ENCODE data around the gene DACT2. TPM values are rescaled to one million over a fixed set of nuclear protein-coding genes. Genes with fewer than 3 reads are reported as not detected.

DACT2 gene
- total and polyA plus RNA-seq, 2 of the 8 experiments (the other 6 are each of a cell fraction or from before 2014, with no cell fraction given): 2.9 to 3.1 TPM

DNA sequence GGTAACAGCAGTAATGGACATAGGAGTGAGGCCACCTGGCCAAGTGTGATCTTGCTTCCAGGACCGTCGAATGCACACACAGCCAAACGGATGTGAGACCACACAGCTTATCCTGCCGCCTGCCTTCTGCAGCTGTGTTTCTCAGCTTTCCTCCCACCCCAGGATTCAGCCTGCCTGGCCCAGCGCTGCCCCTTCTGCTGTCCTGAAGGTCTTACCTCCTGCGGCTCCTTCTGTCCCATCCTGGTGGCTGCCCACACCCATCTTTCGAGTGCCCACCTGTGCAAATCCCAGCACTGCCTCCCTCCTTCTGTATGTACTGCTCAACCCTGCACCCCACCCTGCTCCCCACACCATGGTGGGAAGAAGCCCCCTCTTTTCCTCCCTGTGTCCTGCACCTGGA lies 49.4 kb upstream of the DACT2 start:
- H4K91ac ChIP-seq (replicated peaks; ENCODE audit: insufficient read length, low read length): no peak overlapping the region
- no peak overlapping the region for H2AFZ ChIP-seq (ENCODE audit: low read length)
- H3K56ac ChIP-seq (replicated peaks; ENCODE audit: insufficient read length, low read depth, low read length): no peak overlapping the region
- CTCF ChIA-PET (ENCODE audit: partially characterized antibody): interaction anchor here (0.7 to 3.9 kb wide), 10 partner anchors 14 to 517 kb away, joined by 3 to 14 read pairs (median 3); no protein-coding TSS in a partner anchor
- H2BK12ac ChIP-seq (ENCODE audit: low read depth, low read length): no peak overlapping the region
- H3K36me3 ChIP-seq (ENCODE audit: control insufficient read depth in 2 of 4, insufficient read depth in 4 of 4, low read length in 3 of 4): no peaks in the 10 kb centered on the region
- no peak overlapping the region for H2BK15ac ChIP-seq (ENCODE audit: low read length)
- 95% methylated on average over 7 of the region's 7 CpGs; no CpG with 5 or more reads in 1 of the 2 experiments for WGBS, 2 experiments (ENCODE audit: extremely low coverage in 1 of 2, insufficient coverage in 1 of 2, insufficient read length in 1 of 2, insufficient replicate concordance in 2 of 2, low coverage in 1 of 2, low lambda C conversion rate in 2 of 2, missing lambda C conversion rate in 1 of 2)
- H3K14ac ChIP-seq (ENCODE audit: insufficient read length): no peak overlapping the region
- no peaks in the 10 kb centered on the region for H3K27me3 ChIP-seq (replicated peaks in 1 of 4; ENCODE audit: control insufficient read depth in 3 of 4, extremely low read depth in 1 of 4, insufficient read depth in 3 of 4, low read length in 3 of 4)
- no peaks in the 10 kb centered on the region for H3K23me2 ChIP-seq (ENCODE audit: low read depth, low read length)
- H3K79me2 ChIP-seq (ENCODE audit: control insufficient read depth in 1 of 2, insufficient read depth in 2 of 2, low read length in 2 of 2): no peaks in the 10 kb centered on the region
- no peak overlapping the region for H3K4me2 ChIP-seq (ENCODE audit: insufficient read depth in 1 of 2, low read depth in 2 of 2, low read length in 2 of 2)
- FAIRE-seq (no peak), DNase-seq (ENCODE audit: low read depth in 1 of 2, low spot score in 2 of 2) (no peak)
- no peaks in the 10 kb centered on the region for H3K79me1 ChIP-seq (ENCODE audit: low read depth, low read length)
- H4K8ac ChIP-seq (ENCODE audit: extremely low read depth, insufficient read depth, low read length): no peak overlapping the region
- no peak overlapping the region for H2AK5ac ChIP-seq (ENCODE audit: low read depth, low read length)
- no peak overlapping the region for H2BK20ac ChIP-seq (ENCODE audit: low read length)
- no peak overlapping the region for H2BK120ac ChIP-seq (replicated peaks; ENCODE audit: low read depth, low read length)
- no peak overlapping the region for H3K18ac ChIP-seq (ENCODE audit: extremely low read depth, low read length)
- POLR2A ChIA-PET (ENCODE audit: partially characterized antibody): no interaction called here
- H3K4me1 ChIP-seq (replicated peaks in 1 of 4; ENCODE audit: control insufficient read depth in 3 of 4, insufficient read depth in 4 of 4, low read length in 3 of 4): no peaks in the 10 kb centered on the region; a peak in 4 of 7 replicates
- no peak overlapping the region for H3K4ac ChIP-seq (replicated peaks; ENCODE audit: insufficient read length, low read depth, low read length)
- H3K9me3 ChIP-seq (ENCODE audit: insufficient read depth in 2 of 2, low read depth in 1 of 2, low read length in 1 of 2): no peaks in the 10 kb centered on the region
- TF ChIP-seq CTBP2 (IDR thresholded peaks at IDR 0.05; ENCODE audit: borderline replicate concordance, insufficient read depth, insufficient read length, low read length) (no peak), ASH2L (IDR thresholded peaks at IDR 0.05; ENCODE audit: low read length) (no peak), RNF2 (IDR thresholded peaks at IDR 0.05; ENCODE audit: borderline replicate concordance, low read depth, low read length, missing control alignments, poor library complexity, severe bottlenecking) (no peak), EZH2 (IDR thresholded peaks at IDR 0.05; ENCODE audit: low read depth, low read length, severe bottlenecking) (no peak), EP300 (IDR thresholded peaks at IDR 0.05; ENCODE audit: borderline replicate concordance in 1 of 2, low read depth in 2 of 2, low read length in 2 of 2) (no peak), RFX5 (IDR thresholded peaks at IDR 0.05; ENCODE audit: borderline replicate concordance, low read depth, low read length) (no peak), SAP30 (IDR thresholded peaks at IDR 0.05; ENCODE audit: insufficient read depth, insufficient replicate concordance, low read length) (no peak), PHF8 (conservative IDR thresholded peaks at IDR 0.05; ENCODE audit: low read depth, low read length) (no peak), SIN3A (conservative IDR thresholded peaks at IDR 0.05 in 1 of 2, IDR thresholded peaks at IDR 0.05 in 1 of 2; ENCODE audit: low read depth in 1 of 2, low read length in 2 of 2) (no peak), SIX5 (IDR thresholded peaks at IDR 0.05; ENCODE audit: low read depth, low read length) (no peak)
- H3K4me3 ChIP-seq (ENCODE audit: extremely low read depth in 1 of 4, insufficient read depth in 2 of 4, low read depth in 3 of 4, low read length in 4 of 4): no peak overlapping the region
- H3K27ac ChIP-seq (ENCODE audit: low read depth, low read length): no peak overlapping the region
- H4K5ac ChIP-seq (ENCODE audit: insufficient read length, low read depth, low read length): no peak overlapping the region
- no peak overlapping the region for H3K23ac ChIP-seq (ENCODE audit: insufficient read length)
- H2BK5ac ChIP-seq (ENCODE audit: low read depth, low read length): no peak overlapping the region
- no peaks in the 10 kb centered on the region for H4K20me1 ChIP-seq (replicated peaks in 1 of 2; ENCODE audit: control insufficient read depth in 1 of 2, insufficient read depth in 2 of 2, low read length in 2 of 2)
- no peak overlapping the region for H3K9ac ChIP-seq (replicated peaks in 1 of 4; ENCODE audit: extremely low read depth in 1 of 4, low read depth in 3 of 4, low read length in 3 of 4)
